ENCODE data around the gene HLA-DRB1. TPM values are rescaled to one million over a fixed set of nuclear protein-coding genes. Genes with fewer than 3 reads are reported as not detected.

Gene HLA-DRB1
- total and polyA plus RNA-seq, 2 experiments from 2014 or later = 0.63 to 1.1 TPM

DNA sequence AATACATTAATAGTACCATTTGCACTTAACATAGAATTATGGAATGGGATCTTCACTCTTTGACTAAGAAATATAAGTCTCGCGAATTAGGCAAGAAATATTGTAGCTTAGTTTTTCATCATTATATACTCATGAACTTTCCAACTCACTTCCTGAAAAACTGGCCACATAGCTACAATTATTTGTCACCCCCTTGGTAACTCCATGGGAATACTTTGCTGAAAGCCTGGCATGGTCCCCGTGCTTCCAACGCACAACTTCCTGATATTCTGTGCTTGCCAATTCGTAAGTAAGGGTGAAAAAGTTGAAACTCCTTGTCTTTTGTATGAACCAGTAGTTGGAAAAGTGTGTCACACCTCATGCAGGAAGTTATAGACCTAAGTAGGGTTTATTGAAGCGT is 23.8 kb upstream of the HLA-DRB1 start:
- Histone ChIP-seq H3K36me3 (no peaks in the 10 kb centered on the region), H3K27ac (no peak overlapping the region), H3K4me3 (no peak overlapping the region), H3K4me1 (ENCODE audit: low read depth) (no peaks in the 10 kb centered on the region), H3K9me3 (ENCODE audit: low read depth) (no peaks in the 10 kb centered on the region), H3K27me3 (no peaks in the 10 kb centered on the region)
- TF ChIP-seq, protein P1, sequence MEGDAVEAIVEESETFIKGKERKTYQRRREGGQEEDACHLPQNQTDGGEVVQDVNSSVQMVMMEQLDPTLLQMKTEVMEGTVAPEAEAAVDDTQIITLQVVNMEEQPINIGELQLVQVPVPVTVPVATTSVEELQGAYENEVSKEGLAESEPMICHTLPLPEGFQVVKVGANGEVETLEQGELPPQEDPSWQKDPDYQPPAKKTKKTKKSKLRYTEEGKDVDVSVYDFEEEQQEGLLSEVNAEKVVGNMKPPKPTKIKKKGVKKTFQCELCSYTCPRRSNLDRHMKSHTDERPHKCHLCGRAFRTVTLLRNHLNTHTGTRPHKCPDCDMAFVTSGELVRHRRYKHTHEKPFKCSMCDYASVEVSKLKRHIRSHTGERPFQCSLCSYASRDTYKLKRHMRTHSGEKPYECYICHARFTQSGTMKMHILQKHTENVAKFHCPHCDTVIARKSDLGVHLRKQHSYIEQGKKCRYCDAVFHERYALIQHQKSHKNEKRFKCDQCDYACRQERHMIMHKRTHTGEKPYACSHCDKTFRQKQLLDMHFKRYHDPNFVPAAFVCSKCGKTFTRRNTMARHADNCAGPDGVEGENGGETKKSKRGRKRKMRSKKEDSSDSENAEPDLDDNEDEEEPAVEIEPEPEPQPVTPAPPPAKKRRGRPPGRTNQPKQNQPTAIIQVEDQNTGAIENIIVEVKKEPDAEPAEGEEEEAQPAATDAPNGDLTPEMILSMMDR (IDR thresholded peaks at IDR 0.05; ENCODE audit: low read depth, low read length) = no peak
- DNase-seq (ENCODE audit: low read depth in 1 of 2, low spot score in 1 of 2) = no peak

DNA sequence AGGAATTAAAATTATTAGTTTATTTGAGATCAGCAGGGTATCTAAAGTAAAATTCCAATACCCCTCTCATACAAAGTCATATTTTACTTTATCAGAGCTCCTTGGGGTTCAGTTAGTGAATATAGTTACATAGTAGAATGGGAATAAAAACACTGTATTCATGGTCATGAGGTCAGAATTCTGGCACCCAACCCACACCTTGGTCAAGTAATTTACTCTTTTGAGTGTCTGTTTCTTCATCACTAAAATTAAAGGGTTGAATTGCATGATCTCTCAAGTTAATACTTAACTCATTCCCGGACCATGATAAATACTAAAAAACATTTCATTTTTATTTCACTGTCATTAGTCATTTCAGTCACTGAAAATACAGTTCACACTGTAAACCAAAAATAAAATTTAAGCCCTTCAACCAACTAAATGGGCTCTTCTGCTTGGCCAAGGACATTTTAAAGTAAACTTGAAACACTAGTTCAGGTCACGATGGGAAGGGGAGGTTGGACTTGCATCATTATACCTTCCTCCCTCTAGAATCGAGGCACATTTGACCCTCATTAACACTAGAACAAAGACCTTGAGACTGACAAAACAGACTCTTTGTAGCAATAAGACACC is 21.1 kb upstream of the HLA-DRB1 start:
- TF ChIP-seq, protein P1 (IDR thresholded peaks at IDR 0.05; ENCODE audit: low read depth, low read length) = no peak
- H3K27ac ChIP-seq = no peak overlapping the region
- no peak for DNase-seq (ENCODE audit: low read depth in 1 of 2, low spot score in 1 of 2)

DNA sequence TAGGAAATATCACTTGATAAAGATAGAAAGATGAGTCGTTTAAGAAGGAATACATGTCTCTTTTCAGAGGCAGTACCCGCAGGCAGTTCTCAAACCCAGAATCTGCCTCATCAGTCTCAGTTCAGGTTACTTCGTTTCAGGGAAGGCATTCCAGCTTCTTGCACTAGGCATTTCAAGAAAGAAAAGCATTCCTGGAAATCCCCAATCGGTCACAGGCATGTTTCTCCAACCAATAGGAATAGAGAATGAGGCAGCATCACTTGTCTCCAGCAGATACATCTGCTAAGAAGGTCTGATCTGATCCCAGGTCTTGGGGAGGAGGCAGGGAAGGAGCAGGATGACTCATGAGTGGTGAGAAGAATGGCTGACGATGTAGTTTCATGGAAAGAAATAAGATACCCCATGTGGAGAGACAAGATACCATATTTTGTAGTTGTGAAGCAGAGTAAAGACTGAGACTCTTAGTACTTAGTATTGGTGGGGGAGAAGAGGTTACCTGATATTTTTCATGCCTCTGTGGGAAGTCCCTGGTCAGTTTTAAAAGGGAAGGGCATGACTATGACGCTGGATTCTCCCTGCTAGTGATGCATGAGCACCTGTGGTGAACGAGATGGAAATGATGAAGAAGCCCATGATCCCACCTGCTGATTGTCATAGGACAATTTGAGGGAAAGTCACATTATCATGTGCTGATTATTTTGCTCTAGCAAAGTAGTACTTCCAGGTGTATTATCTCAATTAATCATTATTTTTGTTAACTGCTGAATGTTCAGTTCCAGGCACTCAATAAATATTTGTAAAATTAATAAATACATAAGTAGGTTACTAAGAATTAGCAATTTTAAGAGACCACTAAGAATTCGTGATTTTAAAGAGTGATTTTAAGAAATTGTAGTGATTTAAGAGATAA is 20.3 kb upstream of the HLA-DRB1 start:
- TF ChIP-seq, protein P1 (IDR thresholded peaks at IDR 0.05; ENCODE audit: low read depth, low read length) = no peak
- peak; percentile 84 to 95 for DNase-seq (ENCODE audit: low read depth in 1 of 2, low spot score in 1 of 2)
- Histone ChIP-seq H3K36me3 (no peaks in the 10 kb centered on the region), H3K27me3 (no peaks in the 10 kb centered on the region), H3K4me1 (ENCODE audit: low read depth) (no peaks in the 10 kb centered on the region), H3K4me3 (no peak overlapping the region), H3K27ac (no peak overlapping the region), H3K9me3 (ENCODE audit: low read depth) (no peaks in the 10 kb centered on the region)

More for the DNA sequence above, 21.1 kb upstream of the HLA-DRB1 start:
- Histone ChIP-seq H3K27me3 (no peaks in the 10 kb centered on the region), H3K4me3 (no peak overlapping the region), H3K36me3 (no peaks in the 10 kb centered on the region), H3K9me3 (ENCODE audit: low read depth) (no peaks in the 10 kb centered on the region), H3K4me1 (ENCODE audit: low read depth) (no peaks in the 10 kb centered on the region)

DNA sequence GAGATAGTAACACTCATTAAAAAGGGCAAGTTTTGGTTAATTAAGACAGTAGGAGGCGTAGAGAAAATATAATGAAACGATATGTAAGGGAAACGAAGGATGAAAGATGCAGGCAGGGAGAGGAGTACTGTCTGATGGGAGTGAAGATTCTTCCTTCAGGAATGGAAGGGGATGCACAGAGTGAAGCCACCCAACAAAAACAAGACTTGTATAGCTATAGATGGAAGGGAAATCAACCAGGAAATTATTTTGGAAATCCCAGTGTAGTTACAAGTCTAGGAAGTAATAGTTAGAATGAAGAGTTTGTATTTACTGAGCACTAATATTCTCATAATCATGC is 19.7 kb upstream of the HLA-DRB1 start:
- Histone ChIP-seq H3K4me3 (no peak overlapping the region), H3K27me3 (no peaks in the 10 kb centered on the region), H3K36me3 (no peaks in the 10 kb centered on the region), H3K9me3 (ENCODE audit: low read depth) (no peaks in the 10 kb centered on the region), H3K4me1 (ENCODE audit: low read depth) (no peaks in the 10 kb centered on the region), H3K27ac (no peak overlapping the region)
- TF ChIP-seq, protein P1 (IDR thresholded peaks at IDR 0.05; ENCODE audit: low read depth, low read length) = no peak
- DNase-seq (ENCODE audit: low read depth in 1 of 2, low spot score in 1 of 2) = no peak

DNA sequence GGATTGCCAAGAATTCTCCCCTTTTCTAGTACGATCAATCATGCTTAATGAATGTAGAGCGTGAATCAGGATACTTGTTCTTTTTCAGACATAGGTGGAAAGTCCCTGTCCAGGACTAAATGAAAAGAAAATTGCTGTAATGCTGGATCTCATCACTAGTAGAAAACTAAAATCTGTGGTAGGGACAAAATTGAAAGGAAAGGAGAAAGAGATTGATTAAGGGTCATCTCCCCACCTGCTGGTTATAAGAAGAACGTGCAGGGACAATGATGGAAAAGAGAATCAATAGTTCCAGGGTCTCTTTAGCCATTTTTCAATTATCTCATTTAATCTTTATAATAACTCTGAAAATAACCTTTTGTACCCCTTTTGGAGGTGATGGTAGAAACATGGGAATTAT is 18.7 kb upstream of the HLA-DRB1 start:
- no peak overlapping the region for H3K27ac ChIP-seq
- DNase-seq (ENCODE audit: low read depth in 1 of 2, low spot score in 1 of 2) = no peak
- H3K27me3 ChIP-seq = no peaks in the 10 kb centered on the region
- TF ChIP-seq, protein P1 (IDR thresholded peaks at IDR 0.05; ENCODE audit: low read depth, low read length) = no peak
- no peak overlapping the region for H3K4me3 ChIP-seq
- H3K36me3 ChIP-seq = no peaks in the 10 kb centered on the region
- no peaks in the 10 kb centered on the region for H3K9me3 ChIP-seq (ENCODE audit: low read depth)
- H3K4me1 ChIP-seq (ENCODE audit: low read depth) = no peaks in the 10 kb centered on the region

Measured in cardiac muscle cell (in vitro differentiated cells and primary cell).